Endothelial cell (in vitro differentiated cells): ENCODE measurements around the gene SAMD4A. TPM values are rescaled to one million over a fixed set of nuclear protein-coding genes. Genes with fewer than 3 reads are reported as not detected.

ENCODE experiments used
- DNase-seq: peaks from one replicate; pipeline ENCODE4 v3.0.0; 2021; ENCODE audit warnings: low spot score
- H3K27ac Mint-ChIP-seq: one replicate; pipeline ENCODE4 v1.8.0; 2021; ENCODE audit warnings: mixed read lengths, inconsistent platforms; ENCODE audit not compliant: unreplicated experiment
- H3K27me3 Mint-ChIP-seq: one replicate; pipeline ENCODE4 v1.8.0; 2021; ENCODE audit warnings: mild to moderate bottlenecking, moderate library complexity, mixed read lengths, inconsistent platforms; ENCODE audit not compliant: unreplicated experiment
- H3K36me3 Mint-ChIP-seq: one replicate; pipeline ENCODE4 v1.8.0; 2021; ENCODE audit warnings: mild to moderate bottlenecking, low read depth, mixed read lengths, inconsistent platforms; ENCODE audit not compliant: unreplicated experiment
- H3K4me1 Mint-ChIP-seq: one replicate; pipeline ENCODE4 v1.8.0; 2021; ENCODE audit warnings: mild to moderate bottlenecking, mixed read lengths, inconsistent platforms; ENCODE audit not compliant: unreplicated experiment
- H3K4me3 Mint-ChIP-seq: one replicate; pipeline ENCODE4 v1.8.0; 2021; ENCODE audit warnings: mild to moderate bottlenecking, mixed read lengths, inconsistent platforms; ENCODE audit not compliant: unreplicated experiment
- H3K9me3 Mint-ChIP-seq: one replicate; pipeline ENCODE4 v1.8.0; 2021; ENCODE audit warnings: mixed read lengths, inconsistent platforms; ENCODE audit not compliant: unreplicated experiment
- total RNA-seq: library from RNA; stranded (reverse); fragmentation: NEBNext Ultra II Directional; extraction: Animal tissue kit (Norgen Biotek cat#: 25700); gene quantifications from one replicate; pipeline ENCODE4 v1.2.1, GENCODE V29; 2021; ENCODE audit not compliant: unreplicated experiment
- TF ChIP-seq, protein P1 (sequence below): fragments of 200-600 bp; sonication (generic); IDR thresholded peaks from one replicate; pipeline ENCODE4 v1.5.0; 2021; ENCODE audit warnings: antibody characterized with exemption; ENCODE audit not compliant: unreplicated experiment

SAMD4A gene
- total RNA-seq, 1 donor from 2014 or later = 9.2 TPM

DNA sequence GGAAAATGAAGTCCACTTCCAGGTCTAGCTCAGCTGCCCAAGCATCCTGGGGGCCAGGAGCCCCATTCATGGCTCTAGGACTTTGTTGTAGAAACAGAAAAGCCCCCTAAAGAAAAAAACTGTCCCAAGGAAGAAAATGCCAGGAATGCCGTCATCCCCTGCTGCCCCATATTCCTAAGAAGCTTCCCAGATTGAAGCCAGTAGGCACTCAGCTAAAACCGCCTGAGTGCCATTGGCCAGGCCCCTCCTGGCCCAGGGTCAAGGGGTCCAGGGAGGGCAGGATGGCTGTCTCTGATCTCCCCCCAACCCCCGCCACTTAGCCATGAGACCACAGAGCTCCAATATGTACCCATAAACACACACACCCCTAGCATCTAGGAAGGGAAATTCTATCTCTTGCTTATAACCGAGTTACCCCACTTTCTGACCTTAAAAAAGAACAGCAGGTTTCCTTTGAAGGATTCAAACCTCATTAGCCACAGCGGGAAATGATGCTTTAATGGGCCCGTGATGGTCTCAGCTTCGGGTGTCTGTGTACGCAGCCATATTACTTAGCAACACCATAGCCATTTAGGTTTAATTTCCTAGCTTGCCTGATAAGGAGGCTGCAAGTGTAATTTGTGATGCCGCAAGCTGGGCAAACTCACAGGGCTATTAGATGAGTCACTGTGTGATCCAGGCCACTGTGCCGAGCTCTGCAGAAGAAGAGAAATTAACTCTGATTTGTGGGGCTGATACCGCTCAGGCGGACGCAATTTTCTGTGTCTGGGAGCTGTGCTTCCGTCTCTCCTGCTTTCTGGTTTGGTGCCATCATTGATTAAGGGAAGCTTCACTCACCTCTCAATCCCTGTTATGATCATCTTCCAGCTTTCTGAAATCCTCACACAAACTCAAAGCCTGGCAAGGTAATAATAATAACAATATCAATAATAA lies 251.5 kb downstream of the SAMD4A start:
- H3K27me3 Mint-ChIP-seq = no peaks in the 10 kb centered on the region
- H3K9me3 Mint-ChIP-seq = no peaks in the 10 kb centered on the region
- H3K4me1 Mint-ChIP-seq = no peaks in the 10 kb centered on the region
- H3K4me3 Mint-ChIP-seq = no peak overlapping the region
- no peaks in the 10 kb centered on the region for H3K36me3 Mint-ChIP-seq
- TF ChIP-seq, protein P1, sequence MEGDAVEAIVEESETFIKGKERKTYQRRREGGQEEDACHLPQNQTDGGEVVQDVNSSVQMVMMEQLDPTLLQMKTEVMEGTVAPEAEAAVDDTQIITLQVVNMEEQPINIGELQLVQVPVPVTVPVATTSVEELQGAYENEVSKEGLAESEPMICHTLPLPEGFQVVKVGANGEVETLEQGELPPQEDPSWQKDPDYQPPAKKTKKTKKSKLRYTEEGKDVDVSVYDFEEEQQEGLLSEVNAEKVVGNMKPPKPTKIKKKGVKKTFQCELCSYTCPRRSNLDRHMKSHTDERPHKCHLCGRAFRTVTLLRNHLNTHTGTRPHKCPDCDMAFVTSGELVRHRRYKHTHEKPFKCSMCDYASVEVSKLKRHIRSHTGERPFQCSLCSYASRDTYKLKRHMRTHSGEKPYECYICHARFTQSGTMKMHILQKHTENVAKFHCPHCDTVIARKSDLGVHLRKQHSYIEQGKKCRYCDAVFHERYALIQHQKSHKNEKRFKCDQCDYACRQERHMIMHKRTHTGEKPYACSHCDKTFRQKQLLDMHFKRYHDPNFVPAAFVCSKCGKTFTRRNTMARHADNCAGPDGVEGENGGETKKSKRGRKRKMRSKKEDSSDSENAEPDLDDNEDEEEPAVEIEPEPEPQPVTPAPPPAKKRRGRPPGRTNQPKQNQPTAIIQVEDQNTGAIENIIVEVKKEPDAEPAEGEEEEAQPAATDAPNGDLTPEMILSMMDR = no peak
- DNase-seq = no peak
- H3K27ac Mint-ChIP-seq = no peak overlapping the region

DNA sequence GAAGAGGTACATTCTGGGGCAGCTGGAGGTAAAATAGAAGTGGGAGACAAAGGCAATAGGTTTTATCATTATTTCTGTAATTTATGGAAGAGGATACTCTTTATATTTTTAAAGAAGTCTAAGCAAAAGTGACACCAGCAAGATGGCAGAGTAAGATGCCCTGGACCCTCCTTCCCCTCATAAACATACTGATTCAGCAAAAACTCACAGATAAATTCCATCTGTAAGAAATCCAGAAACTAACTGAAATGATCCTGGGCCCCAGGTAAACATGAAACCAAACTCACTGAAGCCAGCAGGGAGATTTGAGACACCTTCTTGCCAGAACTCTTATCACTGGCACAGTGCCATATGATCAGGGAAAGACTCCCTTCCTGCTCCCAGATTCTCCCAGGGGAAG lies 255.8 kb downstream of the SAMD4A start:
- Mint-ChIP-seq H3K9me3 (no peaks in the 10 kb centered on the region), H3K4me1 (no peaks in the 10 kb centered on the region), H3K27me3 (no peaks in the 10 kb centered on the region), H3K4me3 (no peak overlapping the region), H3K36me3 (no peaks in the 10 kb centered on the region), H3K27ac (no peak overlapping the region)
- no peak for DNase-seq
- TF ChIP-seq, protein P1 = no peak

DNA sequence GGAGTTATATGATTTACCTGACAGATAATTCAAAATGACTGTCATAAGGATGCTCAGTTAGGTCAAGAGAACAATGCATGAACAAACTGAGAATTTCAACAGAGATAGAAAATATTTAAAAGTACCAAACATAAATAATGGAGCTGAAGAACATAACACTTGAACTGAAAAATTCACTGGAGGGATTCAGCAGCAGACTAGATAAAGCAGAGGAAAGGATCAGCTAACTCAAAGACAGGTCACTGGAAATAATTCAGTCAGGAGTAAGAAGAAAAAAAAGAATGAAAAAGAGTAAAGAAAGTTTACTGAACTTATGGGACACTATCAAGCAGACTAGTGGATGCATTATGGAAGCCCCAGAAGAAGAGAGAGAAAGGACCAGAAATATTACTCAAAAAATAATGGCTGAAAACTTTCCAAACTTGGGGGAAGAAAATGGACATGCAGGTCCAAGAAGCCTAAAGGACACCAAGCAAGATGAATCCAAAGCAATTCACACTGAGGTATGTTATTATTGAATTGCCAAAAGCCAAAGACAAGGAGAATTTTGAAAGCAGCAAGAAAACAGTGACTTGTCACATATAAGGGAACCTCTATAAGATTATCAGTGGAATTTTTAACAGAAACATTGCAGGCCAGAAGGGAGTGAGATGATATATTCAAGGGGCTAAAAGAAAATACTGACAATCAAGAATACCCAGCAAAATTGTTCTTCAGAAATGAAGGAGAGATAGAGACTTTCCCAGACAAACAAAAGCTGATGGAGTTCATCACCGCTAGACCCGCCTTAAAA lies 257.0 kb downstream of the SAMD4A start:
- TF ChIP-seq, protein P1 = no peak
- H3K27ac Mint-ChIP-seq = no peak overlapping the region

DNA sequence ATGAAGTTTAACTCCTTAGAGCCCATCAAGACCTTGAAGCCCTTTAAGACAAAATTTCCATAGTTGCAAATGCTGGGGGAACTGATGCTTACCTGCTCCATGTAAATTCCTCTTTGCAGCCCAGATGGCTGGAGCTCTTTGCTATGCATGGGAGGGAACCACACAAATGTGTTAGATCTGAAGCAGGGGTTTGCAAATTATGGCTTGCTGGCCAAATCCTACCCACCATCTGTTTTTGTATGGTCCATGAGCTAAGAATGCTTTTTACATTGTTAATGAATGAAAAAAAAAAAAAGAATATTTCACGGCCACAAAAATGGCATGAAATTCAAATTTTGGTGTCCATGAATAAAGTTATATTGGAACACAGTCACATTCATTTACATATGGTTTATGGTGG lies 261.1 kb downstream of the SAMD4A start:
- DNase-seq = no peak
- no peaks in the 10 kb centered on the region for H3K27me3 Mint-ChIP-seq
- H3K36me3 Mint-ChIP-seq = no peaks in the 10 kb centered on the region
- TF ChIP-seq, protein P1 = no peak
- H3K9me3 Mint-ChIP-seq = no peaks in the 10 kb centered on the region
- no peak overlapping the region for H3K27ac Mint-ChIP-seq
- no peak overlapping the region for H3K4me3 Mint-ChIP-seq
- no peaks in the 10 kb centered on the region for H3K4me1 Mint-ChIP-seq

More for the DNA sequence above, 257.0 kb downstream of the SAMD4A start:
- Mint-ChIP-seq H3K4me1 (no peaks in the 10 kb centered on the region), H3K36me3 (no peaks in the 10 kb centered on the region), H3K9me3 (no peaks in the 10 kb centered on the region), H3K27me3 (no peaks in the 10 kb centered on the region), H3K4me3 (no peak overlapping the region)
- DNase-seq = no peak
